Dermis blood vessel endothelial cell (primary cell): ENCODE data around the gene PLXDC1. TPM values are rescaled to one million over a fixed set of nuclear protein-coding genes. Genes with fewer than 3 reads are reported as not detected.
"Not testable (repeated sequence)": the region's sequence is repeated elsewhere in the genome, so short reads cannot be mapped to it uniquely, and the experiment has no call there.

Experiments used
- DNase-seq: peaks from one replicate; pipeline ENCODE4 v3.0.0; 2010
- total RNA-seq: library from RNA; depleted of rRNA; stranded (reverse); fragments of >200 nt; gene quantifications from 2 replicates; pipeline ENCODE4 v1.2.3, GENCODE V29; 2014

The PLXDC1 gene
- total RNA-seq, 1 donor from 2014 or later = not detected

GRCh38 chr17:39178536-39178935 is 27.1 kb upstream of the PLXDC1 start:
- DNase-seq = peak; percentile 79

- no peak for DNase-seq
These were observed 25.8 kb upstream of the PLXDC1 start for GRCh38 chr17:39177256-39177655.

DNA sequence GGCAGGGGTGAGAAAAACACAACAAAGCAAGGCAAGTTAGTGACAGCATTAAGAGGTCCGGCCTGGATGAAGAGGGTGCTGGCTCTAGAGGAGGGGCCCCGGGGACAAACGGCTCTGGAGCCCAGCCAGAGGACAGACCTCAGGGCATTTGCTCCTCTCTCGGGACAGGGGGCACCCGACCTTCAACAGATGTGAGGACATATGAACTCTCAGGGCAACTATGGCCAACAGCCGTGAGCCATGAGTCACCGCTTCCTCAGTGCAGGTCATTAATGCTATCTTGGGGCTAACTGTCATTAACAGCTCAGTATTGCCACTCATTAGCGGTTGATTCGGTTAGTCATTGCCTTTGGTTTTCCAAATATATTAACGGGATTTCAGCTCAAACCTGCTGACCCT is 24.3 kb upstream of the PLXDC1 start:
- DNase-seq = peak; percentile 67

DNA sequence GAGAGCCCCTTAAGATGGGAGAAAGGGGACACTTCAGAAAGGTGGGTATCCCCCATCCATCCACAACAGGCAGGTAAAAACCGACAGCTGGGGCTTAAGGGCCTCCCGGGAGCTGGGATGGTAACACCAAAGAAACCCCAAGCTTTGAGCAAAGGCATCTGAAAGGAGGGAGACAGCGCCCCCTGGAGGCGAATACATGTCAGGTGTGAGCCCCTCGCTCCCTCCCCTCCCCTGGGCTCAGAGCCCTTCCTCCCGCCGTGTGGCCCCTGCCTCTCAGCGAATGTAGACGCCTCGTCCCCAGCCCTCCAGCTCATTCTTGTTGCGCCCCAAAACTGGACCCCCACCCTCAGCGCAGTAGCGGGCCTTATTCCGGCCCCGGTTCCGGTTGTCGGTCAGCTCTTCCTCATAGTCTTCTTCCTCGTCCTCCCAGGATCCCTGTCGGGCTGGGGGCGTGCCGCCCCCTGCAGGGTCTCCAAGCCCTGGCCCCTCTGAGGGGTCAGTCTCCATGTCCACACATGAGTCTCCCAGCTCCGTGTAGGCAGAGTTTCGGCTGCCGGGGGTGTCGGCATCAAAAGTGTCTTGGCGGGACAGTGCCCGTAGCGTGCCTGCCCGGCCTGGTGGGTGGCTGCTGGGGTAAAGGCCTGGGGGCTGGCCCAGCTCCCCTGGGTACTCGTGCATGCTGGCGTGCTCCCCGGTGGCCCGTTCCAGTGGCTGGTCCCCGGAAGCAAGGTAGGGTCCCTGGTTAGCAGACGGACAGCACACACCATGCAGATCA is 23.7 kb upstream of the PLXDC1 start:
- peak; percentile 76 for DNase-seq

- no peak for DNase-seq
These were observed 22.3 kb upstream of the PLXDC1 start for GRCh38 chr17:39173526-39174274.

- DNase-seq = no peak
These were observed 21.6 kb upstream of the PLXDC1 start for GRCh38 chr17:39173080-39173479.

DNA sequence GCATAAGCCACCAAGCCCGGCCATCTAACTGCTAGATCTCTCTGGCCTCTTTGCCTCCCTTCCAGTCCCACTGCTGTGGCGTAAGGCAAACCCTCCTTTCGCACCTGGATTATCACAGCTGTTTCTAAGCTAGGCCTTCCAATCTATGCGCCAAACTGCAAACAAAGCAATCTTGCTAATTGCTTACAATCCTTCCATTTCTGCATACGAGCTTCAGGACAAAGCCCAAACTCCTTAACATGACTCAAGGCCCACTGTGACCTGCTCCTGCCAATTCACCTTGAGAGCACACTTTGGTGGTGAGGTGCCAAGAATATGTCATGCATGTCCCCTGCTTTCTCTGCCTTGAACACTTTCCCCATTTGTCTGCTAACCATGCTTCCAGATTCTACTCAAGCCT is 20.5 kb upstream of the PLXDC1 start:
- DNase-seq = no peak

DNA sequence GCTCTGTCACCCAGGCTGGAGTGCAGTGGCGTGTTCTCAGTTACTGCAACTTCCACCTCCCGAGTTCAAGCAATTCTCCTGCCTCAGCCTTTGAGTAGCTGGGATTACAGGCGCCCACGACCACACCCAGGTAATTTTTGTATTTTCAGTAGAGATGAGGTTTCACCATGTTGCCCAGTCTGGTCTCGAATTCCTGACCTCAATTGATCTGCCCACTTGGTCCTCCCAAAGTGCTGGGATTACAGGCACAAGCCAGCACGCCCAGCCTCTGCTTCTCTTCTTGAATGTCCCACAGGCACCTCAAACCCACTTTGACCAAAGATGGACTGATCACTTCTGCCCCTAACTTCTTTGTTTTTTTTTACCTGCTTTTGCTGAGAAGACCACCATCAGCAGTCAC is 19.1 kb upstream of the PLXDC1 start:
- DNase-seq = no peak

- no peak for DNase-seq
These were observed 18.7 kb upstream of the PLXDC1 start for GRCh38 chr17:39170109-39170508.

GRCh38 chr17:39169518-39169917 is 18.1 kb upstream of the PLXDC1 start:
- no peak for DNase-seq

GRCh38 chr17:39169101-39169500 is 17.7 kb upstream of the PLXDC1 start:
- DNase-seq = no peak

GRCh38 chr17:39168503-39168902 is 17.1 kb upstream of the PLXDC1 start:
- not testable (repeated sequence) for DNase-seq

DNA sequence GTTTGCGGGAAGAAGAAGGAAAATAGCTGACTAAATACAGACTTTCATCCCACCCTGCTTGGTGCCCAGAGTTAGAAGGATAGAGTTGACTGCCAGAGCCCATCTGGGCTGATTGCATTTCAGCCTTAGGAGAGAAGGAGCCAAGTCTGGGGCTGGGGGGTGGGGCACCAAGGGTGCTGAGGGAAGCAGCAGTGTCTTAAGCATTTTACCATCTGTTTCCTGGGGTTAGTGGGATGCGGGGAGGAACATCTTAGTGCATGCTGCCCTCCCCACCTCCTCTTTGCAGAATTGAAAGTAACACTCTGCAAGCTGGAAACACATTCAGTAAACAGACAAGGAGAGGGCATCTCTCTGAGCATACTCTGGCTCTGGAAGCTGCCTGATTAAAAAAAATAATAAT is 16.0 kb upstream of the PLXDC1 start:
- no peak for DNase-seq

DNA sequence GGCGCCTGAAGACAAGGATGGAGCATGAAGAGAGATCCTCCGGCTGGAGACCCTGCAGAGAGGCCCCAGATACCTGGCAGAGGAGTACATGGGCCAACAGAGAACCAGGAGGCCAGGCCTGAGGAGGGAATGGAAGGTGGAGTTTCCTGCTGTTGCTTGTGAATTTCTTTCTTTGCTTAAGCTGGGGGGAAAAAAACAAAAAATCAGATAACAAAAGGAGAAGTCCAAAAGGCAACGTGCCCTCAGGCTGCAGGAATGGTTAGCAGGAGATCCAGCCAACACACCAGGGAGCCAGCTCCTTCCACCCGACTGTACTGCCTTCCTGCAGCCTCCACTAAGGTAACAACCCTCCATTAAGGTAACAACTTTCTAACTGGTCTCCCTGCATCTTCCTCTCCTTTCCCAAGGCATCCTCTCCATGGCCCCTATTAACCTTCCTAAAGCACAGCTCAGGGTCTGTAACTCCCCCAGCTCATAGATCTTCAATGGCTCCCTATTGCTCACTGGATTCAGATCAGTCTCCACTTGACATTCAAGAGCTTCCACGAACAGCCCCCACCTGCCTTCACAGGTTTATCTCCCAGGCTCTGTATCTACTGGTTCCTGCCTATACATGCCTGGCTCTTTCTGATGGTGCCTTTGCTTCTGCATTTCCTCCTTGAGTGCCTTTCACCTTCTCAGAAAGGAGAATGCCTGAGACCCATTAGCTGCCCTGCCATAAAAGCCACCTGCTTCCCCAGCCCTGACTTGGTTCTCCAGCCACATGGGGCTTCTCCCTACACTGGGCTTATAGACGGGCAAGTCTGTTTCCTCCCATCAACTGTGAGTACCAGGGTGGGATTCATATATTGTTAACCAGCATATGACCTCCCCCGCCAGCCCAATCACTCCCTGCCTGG is 15.2 kb upstream of the PLXDC1 start:
- no peak for DNase-seq

DNA sequence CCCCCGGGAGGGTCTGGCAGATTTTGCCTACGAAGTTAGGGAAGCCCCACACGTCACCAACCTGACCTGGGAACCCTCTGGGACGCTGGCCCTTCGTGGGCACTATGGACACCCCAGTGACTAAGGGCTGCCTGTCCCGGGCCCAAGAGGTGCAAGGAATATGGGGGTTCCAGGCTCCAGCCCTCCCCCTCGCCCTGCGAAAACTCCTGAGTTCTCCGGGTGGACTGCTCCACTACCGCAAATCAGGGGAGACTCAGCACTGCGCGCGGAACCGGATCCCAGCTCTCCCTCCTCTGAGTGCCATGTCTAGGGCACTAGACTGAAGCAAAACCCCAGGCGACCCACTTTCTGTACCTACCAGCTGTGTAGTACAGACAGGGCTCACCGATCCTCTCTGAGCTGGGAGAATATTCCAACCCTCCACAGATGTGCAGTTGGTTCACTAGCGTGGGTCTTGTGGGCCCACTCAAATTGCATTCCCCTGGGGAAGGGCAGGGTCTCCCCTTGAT is 14.5 kb upstream of the PLXDC1 start, which contains the start of gene ARL5C:
Gene ARL5C (minus strand): TSS at position 321 of the 509 bp plus-strand sequence. CDS start 401 bp downstream, outside the sequence.
- DNase-seq = no peak

DNA sequence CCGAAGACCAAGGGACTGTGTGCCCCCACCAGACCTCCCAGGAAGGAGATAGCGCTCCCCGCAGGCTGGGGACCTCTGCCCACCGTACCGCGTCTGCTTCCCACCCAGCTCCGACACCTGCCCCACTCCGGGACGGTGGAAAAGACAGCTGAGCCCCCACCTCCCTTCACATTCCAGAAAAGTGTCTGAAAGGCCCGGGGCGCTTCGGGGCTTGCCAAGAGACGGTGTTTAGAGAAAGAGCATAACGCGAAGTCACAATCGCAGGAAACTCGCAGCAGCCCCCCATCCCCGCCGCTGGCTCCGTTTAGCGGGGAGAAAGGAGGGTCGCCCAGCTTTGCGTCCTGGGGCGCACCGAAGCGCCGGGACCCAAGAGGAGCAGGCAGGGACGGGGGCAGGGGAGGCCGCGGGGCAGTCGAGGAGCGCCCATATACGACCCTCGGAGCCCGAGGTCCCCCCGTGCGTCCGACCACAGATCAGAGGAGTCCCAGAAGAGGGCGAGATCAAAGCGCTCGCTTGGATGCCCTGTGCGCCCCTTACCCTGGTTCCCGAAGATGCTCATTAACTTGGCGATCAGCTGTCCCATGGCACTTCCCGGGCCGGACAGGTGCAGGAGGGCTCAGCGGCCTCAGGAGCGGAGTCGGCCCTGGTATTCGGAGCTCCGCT is 13.9 kb upstream of the PLXDC1 start:
- no peak for DNase-seq

GRCh38 chr17:39164675-39165143 is 13.3 kb upstream of the PLXDC1 start:
- DNase-seq = peak; percentile 86

GRCh38 chr17:39161962-39162361 is 10.5 kb upstream of the PLXDC1 start:
- DNase-seq = no peak

- no peak for DNase-seq
These were observed 7.2 kb upstream of the PLXDC1 start for GRCh38 chr17:39158623-39159022.

DNA sequence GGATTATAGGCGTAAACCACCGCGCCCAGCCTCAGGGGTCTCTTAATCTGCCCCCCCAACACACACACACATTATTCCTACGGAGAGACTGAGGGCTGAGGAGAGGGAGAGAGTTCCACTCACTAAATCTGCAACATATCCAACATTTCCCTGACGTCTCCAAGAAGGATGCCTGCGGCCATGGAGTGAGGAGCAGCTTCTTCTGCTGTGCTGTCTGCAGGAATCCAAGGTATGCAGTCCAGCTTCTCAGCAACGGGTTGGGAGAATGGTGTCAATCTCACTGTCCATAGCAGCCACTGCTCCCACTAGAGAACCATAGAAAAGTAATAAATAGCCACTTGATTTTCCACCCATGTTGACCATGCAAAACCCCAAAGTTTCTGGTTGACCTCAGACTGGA is 5.1 kb upstream of the PLXDC1 start:
- DNase-seq = no peak

DNA sequence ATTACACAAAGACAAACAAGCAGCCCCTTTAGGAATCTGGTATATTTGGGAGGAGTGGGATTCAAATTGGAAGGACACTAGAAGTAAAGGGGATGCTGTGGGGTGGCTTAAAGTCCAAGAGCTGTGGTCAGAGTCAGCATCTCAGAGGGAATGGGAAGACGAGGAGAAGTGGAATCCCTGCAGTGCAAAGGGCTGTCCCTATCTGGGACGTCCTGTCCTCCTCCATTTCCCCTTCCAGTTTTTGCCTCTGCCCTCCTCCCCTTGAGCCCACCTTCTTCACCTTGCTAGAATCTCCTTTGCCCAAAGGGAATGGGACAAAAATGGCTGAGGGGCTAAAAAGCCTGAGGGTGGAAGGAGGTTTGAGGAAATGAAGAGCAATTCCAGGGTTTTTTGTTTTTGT is 4.2 kb upstream of the PLXDC1 start:
- DNase-seq = no peak

GRCh38 chr17:39153599-39154051 is 2.2 kb upstream of the PLXDC1 start:
- DNase-seq = peak; percentile 91
